C4-2B (cell line): Measurements from ENCODE around the gene ATP23.

Experiments
- ZFX ChIP-seq: fragments of 450-650 bp; IDR thresholded peaks from 2 replicates; pipeline ENCODE4 v1.6.1; 2017
- TF ChIP-seq, protein P1 (sequence below): fragments of 450-650 bp; conservative IDR thresholded peaks from 2 replicates; pipeline ENCODE4 v1.5.1; 2017; ENCODE audit warnings: mild to moderate bottlenecking

DNA sequence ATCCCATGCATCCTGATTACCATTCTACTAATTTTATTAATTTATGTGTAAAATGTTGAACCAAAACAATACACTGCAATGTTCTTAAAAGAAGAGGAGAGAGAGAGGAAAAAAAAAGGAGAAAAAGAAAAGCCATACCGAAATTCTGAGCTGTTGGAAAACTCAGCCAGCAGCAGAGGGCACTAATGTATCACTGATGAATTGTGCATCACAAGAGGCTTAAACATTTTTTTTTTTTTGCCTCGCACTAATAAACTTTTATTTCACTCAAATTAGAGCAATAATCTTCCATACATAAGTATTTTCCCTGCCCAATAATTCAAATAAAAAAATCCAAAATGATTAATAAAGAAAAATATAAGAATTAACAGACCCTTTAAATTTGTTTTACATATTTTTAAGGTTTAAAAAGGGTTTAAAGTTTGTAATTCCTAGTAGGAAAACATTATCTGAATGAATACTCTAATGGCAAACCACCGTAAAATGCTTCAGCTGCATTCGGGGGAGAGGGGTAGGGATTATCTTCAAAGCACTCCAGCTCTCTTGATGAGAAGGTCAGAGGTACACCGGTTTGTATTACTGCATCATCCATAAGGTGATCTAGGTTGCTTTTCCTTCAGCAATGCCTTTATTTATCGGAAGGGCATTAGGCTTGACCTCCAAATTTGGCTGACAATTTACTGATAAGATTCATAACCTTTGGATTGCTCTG is 41.9 kb downstream of the ATP23 start:
- no peak for TF ChIP-seq ZFX
- TF ChIP-seq, protein P1, sequence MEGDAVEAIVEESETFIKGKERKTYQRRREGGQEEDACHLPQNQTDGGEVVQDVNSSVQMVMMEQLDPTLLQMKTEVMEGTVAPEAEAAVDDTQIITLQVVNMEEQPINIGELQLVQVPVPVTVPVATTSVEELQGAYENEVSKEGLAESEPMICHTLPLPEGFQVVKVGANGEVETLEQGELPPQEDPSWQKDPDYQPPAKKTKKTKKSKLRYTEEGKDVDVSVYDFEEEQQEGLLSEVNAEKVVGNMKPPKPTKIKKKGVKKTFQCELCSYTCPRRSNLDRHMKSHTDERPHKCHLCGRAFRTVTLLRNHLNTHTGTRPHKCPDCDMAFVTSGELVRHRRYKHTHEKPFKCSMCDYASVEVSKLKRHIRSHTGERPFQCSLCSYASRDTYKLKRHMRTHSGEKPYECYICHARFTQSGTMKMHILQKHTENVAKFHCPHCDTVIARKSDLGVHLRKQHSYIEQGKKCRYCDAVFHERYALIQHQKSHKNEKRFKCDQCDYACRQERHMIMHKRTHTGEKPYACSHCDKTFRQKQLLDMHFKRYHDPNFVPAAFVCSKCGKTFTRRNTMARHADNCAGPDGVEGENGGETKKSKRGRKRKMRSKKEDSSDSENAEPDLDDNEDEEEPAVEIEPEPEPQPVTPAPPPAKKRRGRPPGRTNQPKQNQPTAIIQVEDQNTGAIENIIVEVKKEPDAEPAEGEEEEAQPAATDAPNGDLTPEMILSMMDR: peak; percentile 88
